OCI-LY7 (cell line): Measurements from ENCODE around the gene VWF. TPM values are rescaled to one million over a fixed set of nuclear protein-coding genes. Genes with fewer than 3 reads are reported as not detected.

Source experiments
- BruUV-seq: library from RNA; stranded (reverse); fragments of 400-500 nt; replicated peaks from 2 replicates; lab custom pipeline; 2021; lab: Mats Ljungman, UMichigan
- CTCF ChIA-PET: fragments of 300-600 bp; sonication (Branson Sonifier 250); formaldehyde crosslinking; loops from one replicate; lab custom pipeline; 2022; ENCODE audit warnings: antibody characterized with exemption; ENCODE audit not compliant: unreplicated experiment; lab: Charles Lee
- POLR2A ChIA-PET: fragments of 300-600 bp; sonication (Branson Sonifier 250); formaldehyde crosslinking; loops from one replicate; lab custom pipeline; 2022; ENCODE audit warnings: antibody characterized with exemption; lab: Charles Lee
- DNase-seq: peaks from one replicate; pipeline ENCODE4 v3.0.0-alpha.2; 2015; ENCODE audit warnings: low spot score
- H2AFZ ChIP-seq: fragments of 200-600 bp; sonication (generic), shearing (Covaris generic); 2 replicates; pipeline ENCODE4 v1.6.1; 2014; ENCODE audit warnings: mild to moderate bottlenecking, antibody characterized with exemption, low read length, moderate library complexity
- H3K27ac ChIP-seq: fragments of 200-600 bp; sonication (generic); 2 replicates; pipeline ENCODE4 v1.5.1; 2014; ENCODE audit warnings: mixed run types, low read depth, mild to moderate bottlenecking, moderate library complexity, low read length, inconsistent platforms; ENCODE audit not compliant: poor library complexity, severe bottlenecking
- H3K36me3 ChIP-seq: fragments of 200-600 bp; sonication (generic); 2 replicates; pipeline ENCODE4 v1.6.1; 2014; ENCODE audit warnings: mild to moderate bottlenecking, antibody characterized with exemption, low read length, moderate library complexity, mixed read lengths; ENCODE audit not compliant: insufficient read depth
- H3K4me1 ChIP-seq: fragments of 200-600 bp; sonication (generic); 2 replicates; pipeline ENCODE4 v1.5.1; 2014; ENCODE audit warnings: mild to moderate bottlenecking, low read length; ENCODE audit not compliant: insufficient read depth, poor library complexity, severe bottlenecking
- H3K4me2 ChIP-seq: fragments of 200-600 bp; sonication (generic); 2 replicates; pipeline ENCODE4 v1.6.1; 2014; ENCODE audit warnings: mild to moderate bottlenecking, low read length
- H3K4me3 ChIP-seq: fragments of 200-600 bp; sonication (generic); 2 replicates; pipeline ENCODE4 v1.5.1; 2014; ENCODE audit warnings: mild to moderate bottlenecking, low read depth, low read length; ENCODE audit not compliant: poor library complexity, severe bottlenecking
- H3K79me2 ChIP-seq: fragments of 200-600 bp; sonication (generic); 2 replicates; pipeline ENCODE4 v1.6.1; 2016; ENCODE audit warnings: low read depth, mild to moderate bottlenecking, low read length, moderate library complexity, mixed read lengths; ENCODE audit not compliant: insufficient read depth
- H3K9me2 ChIP-seq: fragments of 200-600 bp; sonication (generic); 2 replicates; pipeline ENCODE4 v1.6.1; 2016; ENCODE audit warnings: mild to moderate bottlenecking, low read length, mixed read lengths; ENCODE audit not compliant: insufficient read depth
- H3K9me3 ChIP-seq: fragments of 200-600 bp; sonication (generic); 2 replicates; pipeline ENCODE4 v1.6.1; 2014; ENCODE audit warnings: mild to moderate bottlenecking, mixed run types, low read length, mixed read lengths
- H4K20me1 ChIP-seq: fragments of 200-600 bp; sonication (generic); 2 replicates; pipeline ENCODE4 v1.6.1; 2014; ENCODE audit warnings: mild to moderate bottlenecking, antibody characterized with exemption, low read length, moderate library complexity, mixed read lengths; ENCODE audit not compliant: insufficient read depth
- EZH2phosphoT487 ChIP-seq: fragments of 200-600 bp; sonication (generic); IDR thresholded peaks from 2 replicates; pipeline ENCODE4 v1.6.1; 2018; ENCODE audit warnings: low read depth, borderline replicate concordance, mild to moderate bottlenecking, mixed run types, antibody characterized with exemption, low read length, moderate library complexity, mixed read lengths
- intact Hi-C: fragments of 100-400 bp; cut with micrococcal nuclease; formaldehyde crosslinking; loops from one replicate; pipeline ENCODE4 v1.10.0; 2022; ENCODE audit not compliant: unreplicated experiment
- total RNA-seq, 2 experiments: library from RNA; depleted of rRNA in 1 of 2; stranded (reverse); fragments of >200 nt in 1 of 2; shearing (Covaris generic) in 1 of 2; gene quantifications; 2 replicates each; pipeline ENCODE4 v1.2.3, GENCODE V29; 2014 to 2022
- TF ChIP-seq, protein P1 (sequence below): fragments of 200-600 bp; sonication (generic); conservative IDR thresholded peaks from 2 replicates; pipeline ENCODE4 v1.5.1; 2014; ENCODE audit warnings: mild to moderate bottlenecking, antibody characterized with exemption, low read length, moderate library complexity, mixed read lengths

Gene VWF
- total RNA-seq, 2 experiments from 2014 or later, result 0.32 TPM; not detected in 1

DNA sequence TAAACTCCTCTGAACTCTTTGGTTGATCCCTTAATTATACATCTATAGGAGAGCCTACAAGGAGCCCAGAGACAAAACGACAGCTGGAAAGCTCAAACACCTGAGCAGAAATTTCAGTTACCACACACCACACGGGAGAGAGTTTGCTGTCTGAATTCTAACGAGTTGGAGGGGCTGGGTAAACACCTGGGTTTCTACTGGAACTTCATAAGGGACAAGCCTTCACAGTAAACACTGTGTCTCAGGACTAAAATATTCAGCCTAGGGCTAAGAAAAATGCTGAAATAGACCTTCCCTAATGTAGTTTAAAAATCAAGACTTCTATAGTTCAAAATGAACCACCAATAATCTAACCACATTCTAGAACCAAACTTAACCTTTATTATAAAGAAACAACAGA lies 169.8 kb downstream of the VWF start:
- no peak for DNase-seq
- no peak overlapping the region for H3K4me2 ChIP-seq
- no peak for TF ChIP-seq EZH2phosphoT487
- TF ChIP-seq, protein P1, sequence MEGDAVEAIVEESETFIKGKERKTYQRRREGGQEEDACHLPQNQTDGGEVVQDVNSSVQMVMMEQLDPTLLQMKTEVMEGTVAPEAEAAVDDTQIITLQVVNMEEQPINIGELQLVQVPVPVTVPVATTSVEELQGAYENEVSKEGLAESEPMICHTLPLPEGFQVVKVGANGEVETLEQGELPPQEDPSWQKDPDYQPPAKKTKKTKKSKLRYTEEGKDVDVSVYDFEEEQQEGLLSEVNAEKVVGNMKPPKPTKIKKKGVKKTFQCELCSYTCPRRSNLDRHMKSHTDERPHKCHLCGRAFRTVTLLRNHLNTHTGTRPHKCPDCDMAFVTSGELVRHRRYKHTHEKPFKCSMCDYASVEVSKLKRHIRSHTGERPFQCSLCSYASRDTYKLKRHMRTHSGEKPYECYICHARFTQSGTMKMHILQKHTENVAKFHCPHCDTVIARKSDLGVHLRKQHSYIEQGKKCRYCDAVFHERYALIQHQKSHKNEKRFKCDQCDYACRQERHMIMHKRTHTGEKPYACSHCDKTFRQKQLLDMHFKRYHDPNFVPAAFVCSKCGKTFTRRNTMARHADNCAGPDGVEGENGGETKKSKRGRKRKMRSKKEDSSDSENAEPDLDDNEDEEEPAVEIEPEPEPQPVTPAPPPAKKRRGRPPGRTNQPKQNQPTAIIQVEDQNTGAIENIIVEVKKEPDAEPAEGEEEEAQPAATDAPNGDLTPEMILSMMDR, result no peak
- H3K79me2 ChIP-seq, result no peaks in the 10 kb centered on the region
- ChIA-PET POLR2A (no interaction called here), CTCF (no interaction called here)
- intact Hi-C loops, result no loop called here
- no peaks in the 10 kb centered on the region for H3K9me3 ChIP-seq
- no peak overlapping the region for H2AFZ ChIP-seq
- no peaks in the 10 kb centered on the region for H3K36me3 ChIP-seq
- H3K4me3 ChIP-seq, result no peak overlapping the region
- H3K9me2 ChIP-seq, result no peaks in the 10 kb centered on the region
- H4K20me1 ChIP-seq, result no peaks in the 10 kb centered on the region
- no TSS peak for BruUV-seq
- no peaks in the 10 kb centered on the region for H3K4me1 ChIP-seq
- no peak overlapping the region for H3K27ac ChIP-seq

- H3K9me3 ChIP-seq, result no peaks in the 10 kb centered on the region
- ChIA-PET POLR2A (interaction anchor here (1.3 kb wide), 1 partner anchor 10 kb away, joined by 4 read pairs; no protein-coding TSS in a partner anchor), CTCF (no interaction called here)
- no peak overlapping the region for H2AFZ ChIP-seq
- no peak overlapping the region for H3K4me2 ChIP-seq
- no peaks in the 10 kb centered on the region for H3K9me2 ChIP-seq
- no peak overlapping the region for H3K27ac ChIP-seq
- no peak overlapping the region for H3K4me3 ChIP-seq
- no peaks in the 10 kb centered on the region for H3K36me3 ChIP-seq
- TF ChIP-seq, protein P1, result no peak
- no peak for TF ChIP-seq EZH2phosphoT487
- no peaks in the 10 kb centered on the region for H3K79me2 ChIP-seq
- H4K20me1 ChIP-seq, result no peaks in the 10 kb centered on the region
- no peaks in the 10 kb centered on the region for H3K4me1 ChIP-seq
- DNase-seq, result no peak
- intact Hi-C loops, result no loop called here
- no TSS peak for BruUV-seq
These were observed 170.5 kb downstream of the VWF start for GRCh38 chr12:5953835-5954586.

GRCh38 chr12:5952031-5952430 lies 172.4 kb downstream of the VWF start:
- no peaks in the 10 kb centered on the region for H3K9me3 ChIP-seq
- no peak for DNase-seq
- BruUV-seq, result no TSS peak
- no peaks in the 10 kb centered on the region for H3K4me1 ChIP-seq
- TF ChIP-seq EZH2phosphoT487, result no peak
- TF ChIP-seq, protein P1, result no peak
- no peaks in the 10 kb centered on the region for H3K36me3 ChIP-seq
- intact Hi-C loops, result no loop called here
- H3K4me2 ChIP-seq, result no peak overlapping the region
- H3K9me2 ChIP-seq, result no peaks in the 10 kb centered on the region
- no peaks in the 10 kb centered on the region for H3K79me2 ChIP-seq
- no peak overlapping the region for H3K4me3 ChIP-seq
- H3K27ac ChIP-seq, result no peak overlapping the region
- ChIA-PET CTCF (no interaction called here), POLR2A (no interaction called here)
- H2AFZ ChIP-seq, result no peak overlapping the region
- no peaks in the 10 kb centered on the region for H4K20me1 ChIP-seq
